Measurements from ENCODE around the gene L3MBTL3. TPM values are rescaled to one million over a fixed set of nuclear protein-coding genes. Genes with fewer than 3 reads are reported as not detected.

L3MBTL3 gene
- total and polyA plus RNA-seq, 2 experiments from 2014 or later, result 8.7 to 11.2 TPM

GRCh38 chr6:130063806-130064205 is 45.4 kb downstream of the L3MBTL3 start:
- Histone ChIP-seq H3K27me3 (ENCODE audit: insufficient read depth) (no peaks in the 10 kb centered on the region), H3K9me2 (ENCODE audit: insufficient read depth) (no peaks in the 10 kb centered on the region), H2AFZ (no peak overlapping the region), H3K36me3 (ENCODE audit: insufficient read depth) (no peaks in the 10 kb centered on the region; the same call in 1 of the 2 replicates), H3K4me3 (no peak overlapping the region), H3F3A (replicated peaks; ENCODE audit: low read depth) (no peaks in the 10 kb centered on the region), H3K79me2 (replicated peaks; ENCODE audit: insufficient read depth) (no peaks in the 10 kb centered on the region), H4K20me1 (replicated peaks; ENCODE audit: insufficient read depth) (no peaks in the 10 kb centered on the region), H3K4me2 (no peak overlapping the region), H3K4me1 (ENCODE audit: insufficient read depth) (no peaks in the 10 kb centered on the region), H3K27ac (ENCODE audit: low read depth) (no peak overlapping the region)
- no peak for DNase-seq (ENCODE audit: low spot score)
- no peaks in the 10 kb centered on the region for H3K9me3 Mint-ChIP-seq
- peaks cover under 1% of the 10 kb centered on the region; the same call in 2 of the 3 replicates for H3K4me1 Mint-ChIP-seq
- TF ChIP-seq CREB1 (CRISPR knock-in tag; IDR thresholded peaks at IDR 0.05; ENCODE audit: low read depth) (no peak), STAT1 (IDR thresholded peaks at IDR 0.05; ENCODE audit: unreplicated experiment) (no peak), EZH2 (IDR thresholded peaks at IDR 0.05; ENCODE audit: low read depth, unreplicated experiment) (no peak), ZNF114 (CRISPR knock-in tag; IDR thresholded peaks at IDR 0.05) (no peak), EZH2phosphoT487 (IDR thresholded peaks at IDR 0.05; ENCODE audit: unreplicated experiment) (no peak)
- TF ChIP-seq, protein P1, sequence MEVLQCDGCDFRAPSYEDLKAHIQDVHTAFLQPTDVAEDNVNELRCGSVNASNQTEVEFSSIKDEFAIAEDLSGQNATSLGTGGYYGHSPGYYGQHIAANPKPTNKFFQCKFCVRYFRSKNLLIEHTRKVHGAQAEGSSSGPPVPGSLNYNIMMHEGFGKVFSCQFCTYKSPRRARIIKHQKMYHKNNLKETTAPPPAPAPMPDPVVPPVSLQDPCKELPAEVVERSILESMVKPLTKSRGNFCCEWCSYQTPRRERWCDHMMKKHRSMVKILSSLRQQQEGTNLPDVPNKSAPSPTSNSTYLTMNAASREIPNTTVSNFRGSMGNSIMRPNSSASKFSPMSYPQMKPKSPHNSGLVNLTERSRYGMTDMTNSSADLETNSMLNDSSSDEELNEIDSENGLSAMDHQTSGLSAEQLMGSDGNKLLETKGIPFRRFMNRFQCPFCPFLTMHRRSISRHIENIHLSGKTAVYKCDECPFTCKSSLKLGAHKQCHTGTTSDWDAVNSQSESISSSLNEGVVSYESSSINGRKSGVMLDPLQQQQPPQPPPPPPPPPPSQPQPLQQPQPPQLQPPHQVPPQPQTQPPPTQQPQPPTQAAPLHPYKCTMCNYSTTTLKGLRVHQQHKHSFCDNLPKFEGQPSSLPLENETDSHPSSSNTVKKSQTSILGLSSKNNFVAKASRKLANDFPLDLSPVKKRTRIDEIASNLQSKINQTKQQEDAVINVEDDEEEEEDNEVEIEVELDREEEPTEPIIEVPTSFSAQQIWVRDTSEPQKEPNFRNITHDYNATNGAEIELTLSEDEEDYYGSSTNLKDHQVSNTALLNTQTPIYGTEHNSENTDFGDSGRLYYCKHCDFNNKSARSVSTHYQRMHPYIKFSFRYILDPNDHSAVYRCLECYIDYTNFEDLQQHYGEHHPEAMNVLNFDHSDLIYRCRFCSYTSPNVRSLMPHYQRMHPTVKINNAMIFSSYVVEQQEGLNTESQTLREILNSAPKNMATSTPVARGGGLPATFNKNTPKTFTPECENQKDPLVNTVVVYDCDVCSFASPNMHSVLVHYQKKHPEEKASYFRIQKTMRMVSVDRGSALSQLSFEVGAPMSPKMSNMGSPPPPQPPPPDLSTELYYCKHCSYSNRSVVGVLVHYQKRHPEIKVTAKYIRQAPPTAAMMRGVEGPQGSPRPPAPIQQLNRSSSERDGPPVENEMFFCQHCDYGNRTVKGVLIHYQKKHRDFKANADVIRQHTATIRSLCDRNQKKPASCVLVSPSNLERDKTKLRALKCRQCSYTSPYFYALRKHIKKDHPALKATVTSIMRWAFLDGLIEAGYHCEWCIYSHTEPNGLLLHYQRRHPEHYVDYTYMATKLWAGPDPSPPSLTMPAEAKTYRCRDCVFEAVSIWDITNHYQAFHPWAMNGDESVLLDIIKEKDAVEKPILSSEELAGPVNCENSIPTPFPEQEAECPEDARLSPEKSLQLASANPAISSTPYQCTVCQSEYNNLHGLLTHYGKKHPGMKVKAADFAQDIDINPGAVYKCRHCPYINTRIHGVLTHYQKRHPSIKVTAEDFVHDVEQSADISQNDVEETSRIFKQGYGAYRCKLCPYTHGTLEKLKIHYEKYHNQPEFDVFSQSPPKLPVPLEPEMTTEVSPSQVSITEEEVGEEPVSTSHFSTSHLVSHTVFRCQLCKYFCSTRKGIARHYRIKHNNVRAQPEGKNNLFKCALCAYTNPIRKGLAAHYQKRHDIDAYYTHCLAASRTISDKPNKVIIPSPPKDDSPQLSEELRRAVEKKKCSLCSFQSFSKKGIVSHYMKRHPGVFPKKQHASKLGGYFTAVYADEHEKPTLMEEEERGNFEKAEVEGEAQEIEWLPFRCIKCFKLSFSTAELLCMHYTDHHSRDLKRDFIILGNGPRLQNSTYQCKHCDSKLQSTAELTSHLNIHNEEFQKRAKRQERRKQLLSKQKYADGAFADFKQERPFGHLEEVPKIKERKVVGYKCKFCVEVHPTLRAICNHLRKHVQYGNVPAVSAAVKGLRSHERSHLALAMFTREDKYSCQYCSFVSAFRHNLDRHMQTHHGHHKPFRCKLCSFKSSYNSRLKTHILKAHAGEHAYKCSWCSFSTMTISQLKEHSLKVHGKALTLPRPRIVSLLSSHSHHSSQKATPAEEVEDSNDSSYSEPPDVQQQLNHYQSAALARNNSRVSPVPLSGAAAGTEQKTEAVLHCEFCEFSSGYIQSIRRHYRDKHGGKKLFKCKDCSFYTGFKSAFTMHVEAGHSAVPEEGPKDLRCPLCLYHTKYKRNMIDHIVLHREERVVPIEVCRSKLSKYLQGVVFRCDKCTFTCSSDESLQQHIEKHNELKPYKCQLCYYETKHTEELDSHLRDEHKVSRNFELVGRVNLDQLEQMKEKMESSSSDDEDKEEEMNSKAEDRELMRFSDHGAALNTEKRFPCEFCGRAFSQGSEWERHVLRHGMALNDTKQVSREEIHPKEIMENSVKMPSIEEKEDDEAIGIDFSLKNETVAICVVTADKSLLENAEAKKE (CRISPR knock-in tag; IDR thresholded peaks at IDR 0.05), result no peak
- TF ChIP-seq, protein P2, sequence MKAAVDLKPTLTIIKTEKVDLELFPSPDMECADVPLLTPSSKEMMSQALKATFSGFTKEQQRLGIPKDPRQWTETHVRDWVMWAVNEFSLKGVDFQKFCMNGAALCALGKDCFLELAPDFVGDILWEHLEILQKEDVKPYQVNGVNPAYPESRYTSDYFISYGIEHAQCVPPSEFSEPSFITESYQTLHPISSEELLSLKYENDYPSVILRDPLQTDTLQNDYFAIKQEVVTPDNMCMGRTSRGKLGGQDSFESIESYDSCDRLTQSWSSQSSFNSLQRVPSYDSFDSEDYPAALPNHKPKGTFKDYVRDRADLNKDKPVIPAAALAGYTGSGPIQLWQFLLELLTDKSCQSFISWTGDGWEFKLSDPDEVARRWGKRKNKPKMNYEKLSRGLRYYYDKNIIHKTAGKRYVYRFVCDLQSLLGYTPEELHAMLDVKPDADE (IDR thresholded peaks at IDR 0.05), result no peak
- peaks cover 9% of the 10 kb centered on the region; the same call in 2 of the 3 replicates for H3K36me3 Mint-ChIP-seq (ENCODE audit: low read depth)
- no peak for ATAC-seq
- H3K4me3 Mint-ChIP-seq, result no peak overlapping the region
- H3K27me3 Mint-ChIP-seq (ENCODE audit: insufficient read depth, low read depth, poor library complexity), result peaks cover 3% of the 10 kb centered on the region
- H3K27ac Mint-ChIP-seq, result no peak overlapping the region; the same call in 1 of the 2 replicates

Measured in GM23338 (cell line).